HG03064 (cell line): ENCODE measurements around the gene TMEM183A.

Source experiments
- ATAC-seq: cut with Tn5 transposase; IDR thresholded peaks from one replicate; pipeline ENCODE4 v1.9.1; 2021; ENCODE audit warnings: low read depth; ENCODE audit not compliant: unreplicated experiment

Gene TMEM183A

DNA sequence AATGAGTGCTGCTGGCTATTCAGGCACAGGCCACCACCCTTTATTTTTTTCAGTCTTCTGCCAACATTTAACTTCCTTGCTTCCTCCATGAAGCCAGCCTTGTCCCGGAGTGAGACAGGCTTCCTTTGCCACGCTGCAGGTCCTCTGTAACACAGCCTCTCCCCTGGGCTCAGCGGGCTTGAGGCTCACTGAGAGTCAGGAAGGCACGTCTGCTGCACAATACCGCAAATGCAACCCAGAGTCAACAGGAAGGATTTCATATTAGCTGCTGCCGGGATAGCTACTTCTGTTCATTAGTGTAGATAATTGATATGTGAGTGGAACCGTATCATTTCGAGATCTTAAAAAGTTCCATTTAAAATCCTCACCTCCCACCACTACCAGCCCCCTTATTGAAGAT is 56.1 kb downstream of the TMEM183A start:
- no peak for ATAC-seq

DNA sequence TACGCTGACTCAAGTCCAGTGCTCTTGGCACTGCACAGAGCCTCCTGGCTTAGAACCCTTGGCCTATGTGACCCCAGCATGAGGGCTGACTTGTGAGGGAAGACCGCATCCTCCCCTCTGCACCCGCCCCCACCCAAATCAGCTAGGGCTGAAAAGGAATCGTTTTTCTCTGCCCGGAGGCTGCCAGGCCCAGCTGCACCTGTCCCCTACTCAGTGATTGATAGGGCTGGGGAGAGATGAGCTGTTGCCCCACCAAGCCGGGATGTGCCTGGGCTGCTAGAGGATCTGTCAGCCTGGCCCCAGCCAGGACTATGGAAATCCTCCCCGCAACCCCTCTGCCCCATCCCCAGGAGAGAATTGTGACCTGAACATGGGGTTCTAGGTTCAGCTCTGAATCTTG is 58.0 kb downstream of the TMEM183A start:
- no peak for ATAC-seq

GRCh38 chr1:203065986-203066385 is 58.8 kb downstream of the TMEM183A start:
- no peak for ATAC-seq

DNA sequence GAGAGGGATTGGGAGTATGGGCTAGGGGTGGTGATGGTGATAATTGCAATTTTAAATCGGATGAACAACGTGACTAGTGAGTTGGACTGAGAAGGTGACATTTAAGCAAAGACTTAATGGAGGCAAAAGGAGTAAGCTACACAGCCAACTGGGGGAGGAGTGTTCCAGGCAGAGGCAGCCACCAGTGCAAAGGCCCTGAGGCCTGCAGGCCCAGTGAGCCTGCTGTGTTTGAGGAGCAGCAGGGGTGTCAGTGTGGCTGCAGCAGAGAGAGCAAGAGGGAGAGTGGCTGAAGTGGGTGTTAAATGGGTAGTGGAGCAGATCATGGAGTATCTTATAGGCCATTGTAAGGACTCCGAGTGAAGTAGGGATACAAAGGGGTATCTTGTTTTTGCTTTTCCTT is 59.8 kb downstream of the TMEM183A start:
- no peak for ATAC-seq

DNA sequence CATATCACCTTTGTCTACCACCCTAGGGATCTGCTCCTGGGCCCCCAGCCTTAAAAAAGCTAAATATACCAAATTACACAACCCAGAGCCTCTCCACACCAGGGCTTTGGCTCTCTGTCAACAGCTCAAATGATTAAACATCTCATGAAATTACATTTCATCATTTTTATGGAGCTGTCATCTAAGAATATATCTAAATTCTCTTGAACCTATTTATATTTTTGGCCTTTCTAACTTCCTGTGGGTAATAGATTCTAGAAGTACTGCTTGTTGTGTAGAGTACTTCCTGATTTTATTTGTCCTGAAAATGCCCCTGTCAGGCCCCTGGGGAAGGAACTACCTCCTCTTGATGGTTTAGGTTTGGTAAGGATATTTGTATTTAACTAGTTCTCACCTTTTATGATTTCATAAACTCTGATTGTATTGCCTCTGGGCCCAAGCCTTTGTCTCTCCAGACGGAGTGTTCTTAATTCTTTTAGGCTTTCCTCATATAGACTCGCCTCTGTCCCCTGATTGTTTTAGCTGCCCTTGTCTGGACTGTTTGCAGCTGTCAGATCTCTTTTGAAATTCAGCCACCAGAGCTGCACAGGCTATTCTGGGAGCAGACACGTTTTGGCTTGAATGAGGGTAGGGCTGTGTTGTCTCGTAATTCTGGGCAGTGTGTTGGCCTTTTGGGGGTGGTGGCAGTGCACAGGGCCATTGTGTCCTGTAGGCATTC is 62.0 kb downstream of the TMEM183A start:
- ATAC-seq, result no peak

- ATAC-seq, result no peak
Measured at GRCh38 chr1:203072002-203072602, 64.9 kb downstream of the TMEM183A start.

GRCh38 chr1:203072911-203073310 is 65.7 kb downstream of the TMEM183A start:
- no peak for ATAC-seq

- no peak for ATAC-seq
Measured at GRCh38 chr1:203073469-203073868, 66.3 kb downstream of the TMEM183A start.
